Measurements from ENCODE around the gene ADAMTS8.

- TF ChIP-seq TAF1 (IDR thresholded peaks at IDR 0.05; ENCODE audit: borderline replicate concordance, low read depth, low read length): no peak
- no peak for TF ChIP-seq GABPA (IDR thresholded peaks at IDR 0.05; ENCODE audit: low read depth)
- TF ChIP-seq CTCF (IDR thresholded peaks at IDR 0.05): no peak
These were observed 39.0 kb downstream of the ADAMTS8 start for GRCh38 chr11:130389335-130389935.
